Cardiac muscle cell (in vitro differentiated cells and primary cell): ENCODE data around the gene OTOF. TPM values are rescaled to one million over a fixed set of nuclear protein-coding genes. Genes with fewer than 3 reads are reported as not detected.
A peak's percentile ranks its signal among the peaks of the same experiment; 100 is the strongest.

Source experiments
- DNase-seq, 2 donors: peaks; one replicate each; pipeline versions ENCODE4 v3.0.0 to v3.0.0-alpha.2; 2010 to 2017; ENCODE audit warnings: low read depth in 1 of 2, low spot score in 1 of 2
- H3K27ac ChIP-seq: fragments of 200-600 bp; sonication (generic); 2 replicates; pipeline ENCODE4 v1.5.1; 2016
- H3K27me3 ChIP-seq: fragments of 200-600 bp; sonication (generic); 2 replicates; pipeline ENCODE4 v1.6.0; 2016; ENCODE audit warnings: control low read depth
- H3K36me3 ChIP-seq: fragments of 200-600 bp; sonication (generic); 2 replicates; pipeline ENCODE4 v1.5.1; 2016; ENCODE audit warnings: control low read depth
- H3K4me1 ChIP-seq: fragments of 200-600 bp; sonication (generic); 2 replicates; pipeline ENCODE4 v1.8.1; 2017; ENCODE audit warnings: low read depth, mild to moderate bottlenecking, mixed run types
- H3K4me3 ChIP-seq: fragments of 200-600 bp; sonication (generic); 2 replicates; pipeline ENCODE4 v1.5.1; 2016; ENCODE audit warnings: mild to moderate bottlenecking
- H3K9me3 ChIP-seq: fragments of 200-600 bp; sonication (generic); 2 replicates; pipeline ENCODE4 v1.5.1; 2017; ENCODE audit warnings: low read depth, mild to moderate bottlenecking, control low read depth
- polyA plus RNA-seq: library from polyadenylated mRNA; unstranded; fragments of >200 nt; fragmentation: Nextera tagmentation; extraction: Ambion mirVana; gene quantifications from 2 replicates; pipeline ENCODE4 v1.2.1, GENCODE V29; 2016
- total RNA-seq: library from RNA; depleted of rRNA; stranded (reverse); fragments of >200 nt; gene quantifications from 2 replicates; pipeline ENCODE4 v1.2.3, GENCODE V29; 2016
- TF ChIP-seq, protein P1 (sequence below): IDR thresholded peaks from 2 replicates; pipeline ENCODE4 v1.5.1; 2012; ENCODE audit warnings: low read depth, mild to moderate bottlenecking, low read length

The OTOF gene
- total and polyA plus RNA-seq, 2 experiments from 2014 or later = not detected

DNA sequence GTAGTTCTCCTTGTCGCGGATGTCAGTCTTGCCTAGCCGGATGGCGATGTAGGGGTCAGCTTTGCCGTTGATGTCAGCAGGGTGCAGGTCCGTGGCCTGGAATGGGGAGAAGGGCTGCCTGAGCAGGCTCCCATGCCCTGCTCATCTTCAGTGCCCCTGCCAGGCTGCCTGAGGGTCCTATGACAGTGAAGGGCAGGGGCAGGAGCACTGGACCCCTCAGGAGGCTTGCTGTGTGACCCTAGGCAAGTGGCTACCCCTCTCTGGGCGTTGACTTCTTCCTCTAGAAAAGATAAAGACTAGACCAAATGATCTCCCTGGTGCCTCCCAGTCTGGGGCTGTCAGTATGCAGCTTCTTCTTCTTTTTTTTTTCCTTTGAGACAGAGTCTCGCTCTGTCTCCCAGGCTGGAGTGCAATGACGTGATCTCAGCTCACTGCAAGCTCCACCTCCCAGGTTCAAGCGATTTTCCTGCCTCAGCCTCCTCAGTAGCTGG is 11.9 kb downstream of the OTOF start:
- TF ChIP-seq, protein P1, sequence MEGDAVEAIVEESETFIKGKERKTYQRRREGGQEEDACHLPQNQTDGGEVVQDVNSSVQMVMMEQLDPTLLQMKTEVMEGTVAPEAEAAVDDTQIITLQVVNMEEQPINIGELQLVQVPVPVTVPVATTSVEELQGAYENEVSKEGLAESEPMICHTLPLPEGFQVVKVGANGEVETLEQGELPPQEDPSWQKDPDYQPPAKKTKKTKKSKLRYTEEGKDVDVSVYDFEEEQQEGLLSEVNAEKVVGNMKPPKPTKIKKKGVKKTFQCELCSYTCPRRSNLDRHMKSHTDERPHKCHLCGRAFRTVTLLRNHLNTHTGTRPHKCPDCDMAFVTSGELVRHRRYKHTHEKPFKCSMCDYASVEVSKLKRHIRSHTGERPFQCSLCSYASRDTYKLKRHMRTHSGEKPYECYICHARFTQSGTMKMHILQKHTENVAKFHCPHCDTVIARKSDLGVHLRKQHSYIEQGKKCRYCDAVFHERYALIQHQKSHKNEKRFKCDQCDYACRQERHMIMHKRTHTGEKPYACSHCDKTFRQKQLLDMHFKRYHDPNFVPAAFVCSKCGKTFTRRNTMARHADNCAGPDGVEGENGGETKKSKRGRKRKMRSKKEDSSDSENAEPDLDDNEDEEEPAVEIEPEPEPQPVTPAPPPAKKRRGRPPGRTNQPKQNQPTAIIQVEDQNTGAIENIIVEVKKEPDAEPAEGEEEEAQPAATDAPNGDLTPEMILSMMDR = no peak
- H3K4me1 ChIP-seq = no peaks in the 10 kb centered on the region

DNA sequence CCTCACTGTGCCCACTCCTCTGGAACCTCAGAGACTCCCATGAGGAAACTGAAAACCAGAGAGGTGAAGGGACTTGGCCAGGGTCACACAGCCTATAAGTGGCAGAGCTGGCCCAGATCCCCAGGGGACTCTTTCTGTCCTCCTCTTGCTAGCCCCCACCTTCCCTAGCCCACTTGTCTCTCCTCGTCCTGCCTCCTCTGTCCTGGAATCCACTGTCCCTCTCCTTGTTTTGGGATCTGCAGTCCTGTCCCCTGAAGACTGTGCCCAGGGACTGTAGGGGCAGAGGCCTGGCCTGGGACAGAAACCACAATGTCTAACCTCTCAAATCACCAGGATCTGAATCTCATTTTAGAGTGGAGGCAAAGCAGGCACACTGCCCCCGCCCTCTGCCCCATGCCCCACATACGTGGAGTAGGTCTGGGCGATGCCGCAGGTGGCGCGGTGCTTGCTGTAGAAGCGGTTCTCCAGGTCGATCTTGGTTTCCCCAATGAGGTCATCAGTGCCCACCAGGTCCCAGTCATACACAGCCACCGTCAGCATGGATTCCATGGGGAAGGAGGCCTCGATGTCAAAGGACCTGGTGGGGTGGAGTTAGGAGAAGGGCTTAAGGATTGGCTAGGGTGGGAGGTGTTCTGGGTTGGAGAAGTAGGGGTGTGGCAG is 12.5 kb downstream of the OTOF start:
- no peak for DNase-seq
- no peaks in the 10 kb centered on the region for H3K36me3 ChIP-seq
- TF ChIP-seq, protein P1 = no peak

More for the DNA sequence above, 11.9 kb downstream of the OTOF start:
- H3K27ac ChIP-seq = no peak overlapping the region
- no peaks in the 10 kb centered on the region for H3K36me3 ChIP-seq
- H3K9me3 ChIP-seq = no peaks in the 10 kb centered on the region
- no peak for DNase-seq
- H3K4me3 ChIP-seq = no peak overlapping the region
- no peaks in the 10 kb centered on the region for H3K27me3 ChIP-seq

DNA sequence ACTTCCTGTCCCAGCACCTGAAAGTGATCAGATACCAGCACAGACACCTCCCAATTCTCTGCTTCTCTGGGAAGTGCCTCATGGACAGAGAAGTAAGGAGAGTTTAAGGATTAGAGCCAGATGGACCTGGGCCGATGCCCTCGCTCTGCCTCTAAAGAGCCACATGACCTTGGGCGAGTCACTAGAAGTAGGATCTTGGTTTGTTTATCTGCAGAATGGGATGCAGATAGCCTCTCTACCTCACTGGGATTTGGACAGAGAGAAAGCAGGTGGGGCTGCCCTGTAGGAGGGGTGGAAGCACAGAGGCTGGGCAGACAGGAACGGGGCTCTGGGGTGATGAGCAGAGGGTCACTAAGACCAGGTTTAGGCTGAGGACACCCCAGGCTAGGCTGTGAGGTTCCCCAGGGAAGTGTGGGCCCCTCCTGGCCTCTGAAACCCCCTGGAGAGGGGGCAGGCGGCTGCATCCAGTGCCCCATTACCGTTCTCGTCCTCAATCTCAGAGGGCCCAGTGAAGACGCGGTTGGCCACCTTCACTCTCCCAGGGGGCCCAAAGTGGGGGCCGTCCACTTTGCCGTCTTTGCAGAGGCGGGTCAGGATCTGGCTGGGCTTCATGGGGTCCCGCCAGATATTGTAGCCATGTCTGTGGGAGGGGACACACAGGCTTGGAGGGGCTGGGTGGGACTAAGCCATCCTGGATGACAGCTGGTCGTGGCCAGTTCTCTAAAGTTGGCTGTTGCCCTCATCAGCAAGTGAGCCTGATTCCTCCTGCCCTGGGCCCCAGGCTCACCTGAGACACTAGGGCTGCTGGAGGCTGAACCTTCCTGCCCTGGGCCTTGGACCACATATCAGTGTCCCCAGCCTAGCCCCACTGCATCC is 13.3 kb downstream of the OTOF start:
- DNase-seq = no peak

More for the DNA sequence above, 12.5 kb downstream of the OTOF start:
- Histone ChIP-seq H3K4me3 (no peak overlapping the region), H3K27me3 (no peaks in the 10 kb centered on the region), H3K4me1 (no peaks in the 10 kb centered on the region), H3K27ac (no peak overlapping the region), H3K9me3 (no peaks in the 10 kb centered on the region)

DNA sequence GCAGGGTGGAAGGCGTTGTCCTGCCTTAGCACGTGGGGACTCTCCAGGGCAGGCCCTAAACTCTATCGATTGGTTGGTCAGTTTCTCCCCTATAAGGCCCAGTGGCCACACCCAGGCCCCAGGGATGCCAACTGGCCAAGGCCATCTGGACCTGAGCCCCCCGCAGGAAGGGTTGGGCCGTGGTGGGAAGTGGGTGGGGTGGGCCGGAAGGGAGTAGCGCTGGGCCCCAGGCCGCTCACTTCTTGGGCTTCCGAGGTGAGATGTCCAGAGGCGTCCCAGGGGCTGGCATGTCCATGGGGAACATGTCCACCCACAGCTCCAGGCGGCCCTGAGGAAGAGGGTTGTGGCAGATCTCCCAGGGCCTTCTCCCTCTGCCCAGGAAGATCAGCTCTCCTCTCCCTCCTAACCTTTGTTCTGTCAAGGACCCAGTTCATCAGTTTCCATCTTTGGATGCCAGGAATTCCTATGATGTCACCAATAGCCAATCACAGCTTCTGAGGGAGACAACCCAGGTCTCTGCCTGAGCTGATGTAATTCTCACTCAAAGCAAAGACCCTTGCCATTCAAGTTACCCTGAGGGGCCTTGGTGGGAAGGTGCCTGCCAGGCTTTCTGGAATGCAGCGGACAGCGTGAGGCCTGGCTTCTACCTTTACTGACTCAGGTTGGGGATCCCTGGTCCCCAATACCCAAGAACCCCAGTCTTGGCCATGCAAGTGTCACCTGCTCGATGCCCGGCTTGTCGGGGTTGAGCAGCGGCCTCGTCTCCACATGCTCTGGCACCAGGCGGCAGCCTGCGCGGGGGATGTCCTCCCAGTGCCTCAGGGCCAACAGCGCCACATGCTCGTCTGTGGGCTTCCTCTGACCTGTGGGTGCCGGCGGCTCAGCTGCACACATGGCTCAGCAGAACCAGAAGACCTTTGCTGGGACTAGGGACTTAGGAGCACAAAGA is 14.4 kb downstream of the OTOF start:
- Histone ChIP-seq H3K27ac (no peak overlapping the region), H3K4me1 (no peaks in the 10 kb centered on the region), H3K9me3 (no peaks in the 10 kb centered on the region), H3K27me3 (no peaks in the 10 kb centered on the region), H3K36me3 (no peaks in the 10 kb centered on the region), H3K4me3 (no peak overlapping the region)
- DNase-seq = no peak
- TF ChIP-seq, protein P1 = no peak

More for the DNA sequence above, 13.3 kb downstream of the OTOF start:
- Histone ChIP-seq H3K36me3 (no peaks in the 10 kb centered on the region), H3K27me3 (no peaks in the 10 kb centered on the region), H3K4me3 (no peak overlapping the region), H3K9me3 (no peaks in the 10 kb centered on the region), H3K4me1 (no peaks in the 10 kb centered on the region), H3K27ac (no peak overlapping the region)
- TF ChIP-seq, protein P1 = no peak

DNA sequence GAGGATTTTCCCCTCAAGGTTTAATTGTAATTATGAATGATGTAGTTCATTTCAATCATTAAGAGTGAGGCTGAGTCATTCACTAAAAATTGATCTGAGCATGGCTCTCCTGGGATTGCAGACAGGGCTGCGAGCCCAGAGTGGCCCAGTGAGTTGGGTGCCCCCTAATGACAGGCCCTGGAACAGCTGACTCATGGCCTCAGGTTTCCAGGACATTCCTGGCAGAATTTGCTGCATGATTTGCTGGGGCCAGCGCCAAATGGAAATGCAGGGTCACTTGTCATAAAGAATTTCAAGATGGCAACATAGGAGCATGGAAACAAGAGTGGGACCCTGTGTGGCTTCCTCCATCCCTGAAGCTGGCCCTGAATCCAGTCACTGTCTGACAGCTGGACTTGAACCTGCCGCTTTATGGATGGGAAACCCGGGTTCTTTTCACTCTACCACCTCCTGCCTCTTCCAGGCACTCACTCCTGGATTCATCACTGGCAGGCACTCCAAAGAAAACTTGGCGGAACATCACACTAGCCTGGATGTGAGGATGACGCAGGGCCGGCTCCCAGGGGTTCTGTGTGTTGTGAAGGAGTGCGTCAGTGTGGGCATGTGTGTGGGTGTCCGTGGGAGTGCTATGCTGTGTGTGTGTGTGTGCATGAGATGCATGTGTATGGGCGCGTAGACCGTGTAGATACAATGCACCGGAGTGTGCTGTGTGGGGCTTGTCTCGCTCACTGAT is 15.2 kb downstream of the OTOF start:
- Histone ChIP-seq H3K27ac (no peak overlapping the region), H3K27me3 (no peaks in the 10 kb centered on the region), H3K4me1 (no peaks in the 10 kb centered on the region), H3K36me3 (no peaks in the 10 kb centered on the region), H3K4me3 (no peak overlapping the region), H3K9me3 (no peaks in the 10 kb centered on the region)
- peak; percentile 59 to 68 for DNase-seq
- TF ChIP-seq, protein P1 = peak; percentile 74
